Left ventricle myocardium inferior (tissue), 1 donor: ENCODE results near the gene DTWD2. TPM values are rescaled to one million over a fixed set of nuclear protein-coding genes. Genes with fewer than 3 reads are reported as not detected.
A peak's percentile ranks its signal among the peaks of the same experiment; 100 is the strongest.
"Not testable (repeated sequence)": the region's sequence is repeated elsewhere in the genome, so short reads cannot be mapped to it uniquely, and the experiment has no call there.

ENCODE experiments used
- DNase-seq: peaks from one replicate; pipeline ENCODE4 v3.0.0-alpha.2; 2020
- H3K27ac ChIP-seq: fragments of 200-600 bp; replicated peaks from 2 replicates; pipeline ENCODE4 v1.8.0; 2021
- H3K27me3 ChIP-seq: fragments of 200-600 bp; 2 replicates; pipeline ENCODE4 v1.8.0; 2021; ENCODE audit warnings: low read depth
- H3K36me3 ChIP-seq: fragments of 200-600 bp; 2 replicates; pipeline ENCODE4 v1.8.0; 2021
- H3K4me1 ChIP-seq: fragments of 200-600 bp; 2 replicates; pipeline ENCODE4 v1.8.0; 2021
- H3K4me3 ChIP-seq: fragments of 200-600 bp; 2 replicates; pipeline ENCODE4 v1.8.0; 2021; ENCODE audit warnings: mild to moderate bottlenecking, moderate library complexity
- H3K9me3 ChIP-seq: fragments of 200-600 bp; replicated peaks from 2 replicates; pipeline ENCODE4 v1.8.0; 2021
- intact Hi-C: fragments of 100-400 bp; cut with micrococcal nuclease; formaldehyde crosslinking; loops from one replicate; pipeline ENCODE4 v1.11.0; 2022
- total RNA-seq: library from RNA; stranded (reverse); fragmentation: NEBNext Ultra II Directional; extraction: Animal tissue kit (Norgen Biotek cat#: 25700); gene quantifications from one replicate; pipeline ENCODE4 v1.2.1, GENCODE V29; 2021
- TF ChIP-seq, protein P1 (sequence below): fragments of 200-600 bp; IDR thresholded peaks from 2 replicates; pipeline ENCODE4 v1.8.0; 2021; ENCODE audit warnings: antibody characterized with exemption, mild to moderate bottlenecking, borderline replicate concordance
- donor health status: DM: no; HTN: yes; CAD: no; lungs with severe emphysema.

Gene DTWD2
- total RNA-seq, 1 donor from 2014 or later = 14.7 TPM

DNA sequence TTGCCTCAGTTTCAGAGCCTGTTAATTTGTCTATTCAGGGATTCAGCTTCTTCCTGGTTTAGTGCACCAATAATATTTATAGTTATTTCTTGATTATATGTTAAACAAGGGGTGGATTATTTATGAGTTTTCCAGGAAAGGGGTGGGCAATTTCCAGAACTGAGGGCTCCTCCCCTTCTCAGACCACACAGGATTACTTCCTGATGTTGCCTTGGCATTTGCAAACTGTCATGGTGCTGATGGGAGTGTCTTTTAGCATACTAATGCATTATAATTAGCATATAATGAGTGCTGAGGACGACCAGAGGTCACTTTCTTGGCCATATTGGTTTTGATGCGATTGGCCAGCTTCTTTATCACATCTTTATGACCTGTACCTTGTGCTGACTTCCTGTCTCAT, 6.2 kb upstream of the DTWD2 start:
- Histone ChIP-seq H3K27ac (no peak overlapping the region), H3K4me1 (no peaks in the 10 kb centered on the region), H3K9me3 (peaks cover 21% of the 10 kb centered on the region), H3K36me3 (no peaks in the 10 kb centered on the region), H3K4me3 (no peak overlapping the region), H3K27me3 (no peaks in the 10 kb centered on the region)
- TF ChIP-seq, protein P1, sequence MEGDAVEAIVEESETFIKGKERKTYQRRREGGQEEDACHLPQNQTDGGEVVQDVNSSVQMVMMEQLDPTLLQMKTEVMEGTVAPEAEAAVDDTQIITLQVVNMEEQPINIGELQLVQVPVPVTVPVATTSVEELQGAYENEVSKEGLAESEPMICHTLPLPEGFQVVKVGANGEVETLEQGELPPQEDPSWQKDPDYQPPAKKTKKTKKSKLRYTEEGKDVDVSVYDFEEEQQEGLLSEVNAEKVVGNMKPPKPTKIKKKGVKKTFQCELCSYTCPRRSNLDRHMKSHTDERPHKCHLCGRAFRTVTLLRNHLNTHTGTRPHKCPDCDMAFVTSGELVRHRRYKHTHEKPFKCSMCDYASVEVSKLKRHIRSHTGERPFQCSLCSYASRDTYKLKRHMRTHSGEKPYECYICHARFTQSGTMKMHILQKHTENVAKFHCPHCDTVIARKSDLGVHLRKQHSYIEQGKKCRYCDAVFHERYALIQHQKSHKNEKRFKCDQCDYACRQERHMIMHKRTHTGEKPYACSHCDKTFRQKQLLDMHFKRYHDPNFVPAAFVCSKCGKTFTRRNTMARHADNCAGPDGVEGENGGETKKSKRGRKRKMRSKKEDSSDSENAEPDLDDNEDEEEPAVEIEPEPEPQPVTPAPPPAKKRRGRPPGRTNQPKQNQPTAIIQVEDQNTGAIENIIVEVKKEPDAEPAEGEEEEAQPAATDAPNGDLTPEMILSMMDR = no peak
- intact Hi-C loops = no loop called here
- DNase-seq = no peak

DNA sequence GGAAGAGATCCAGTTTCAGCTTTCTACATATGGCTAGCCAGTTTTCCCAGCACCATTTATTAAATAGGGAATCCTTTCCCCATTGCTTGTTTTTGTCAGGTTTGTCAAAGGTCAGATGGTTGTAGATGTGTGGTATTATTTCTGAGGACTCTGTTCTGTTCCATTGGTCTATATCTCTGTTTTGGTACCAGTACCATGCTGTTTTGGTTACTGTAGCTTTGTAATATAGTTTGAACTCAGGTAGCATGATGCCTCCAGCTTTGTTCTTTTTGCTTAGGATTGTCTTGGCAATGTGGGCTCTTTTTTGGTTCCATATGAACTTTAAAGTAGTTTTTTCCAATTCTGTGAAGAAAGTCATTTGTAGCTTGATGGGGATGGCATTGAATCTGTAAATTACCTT, 4.8 kb upstream of the DTWD2 start:
- H3K9me3 ChIP-seq = peaks cover 21% of the 10 kb centered on the region
- H3K27me3 ChIP-seq, DNase-seq, H3K4me3 ChIP-seq, H3K4me1 ChIP-seq, intact Hi-C loops, H3K36me3 ChIP-seq, H3K27ac ChIP-seq: not testable (repeated sequence)

DNA sequence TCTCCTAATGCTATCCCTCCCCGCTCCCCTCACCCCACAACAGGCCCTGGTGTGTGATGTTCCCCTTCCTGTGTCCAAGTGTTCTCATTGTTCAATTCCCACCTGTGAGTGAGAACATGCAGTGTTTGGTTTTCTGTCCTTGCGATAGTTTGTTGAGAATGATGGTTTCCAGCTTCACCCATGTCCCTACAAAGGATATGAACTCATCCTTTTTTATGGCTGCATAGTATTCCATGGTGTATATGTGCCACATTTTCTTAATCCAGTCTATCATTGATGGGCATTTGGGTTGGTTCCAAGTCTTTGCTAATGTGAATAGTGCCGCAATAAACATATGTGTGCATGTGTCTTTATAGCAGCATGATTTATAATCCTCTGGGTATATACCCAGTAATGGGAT, 3.7 kb upstream of the DTWD2 start:
- intact Hi-C loops, DNase-seq, H3K4me3 ChIP-seq, H3K36me3 ChIP-seq, H3K27ac ChIP-seq, H3K27me3 ChIP-seq: not testable (repeated sequence)
- Histone ChIP-seq H3K9me3 (peaks cover 21% of the 10 kb centered on the region), H3K4me1 (peaks cover 19% of the 10 kb centered on the region)

DNA sequence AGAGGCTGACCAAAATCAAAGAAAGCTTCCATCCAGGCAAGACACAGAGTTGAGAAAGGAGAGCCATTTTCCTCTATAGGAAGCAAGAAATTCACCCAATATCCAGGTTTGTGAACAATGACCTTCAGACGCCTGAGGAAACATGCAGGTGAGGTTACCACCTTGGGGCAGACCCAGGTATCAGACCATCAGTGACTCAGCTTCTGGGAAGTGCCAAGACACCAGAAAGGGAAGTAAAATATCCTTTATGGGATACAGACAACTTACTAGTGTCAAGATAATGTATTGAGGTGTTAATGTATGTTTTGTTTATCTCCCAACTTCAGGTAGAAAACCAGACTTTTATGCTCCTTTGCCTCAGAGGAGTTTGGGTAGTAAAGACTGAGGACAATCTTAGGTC, 2.2 kb upstream of the DTWD2 start:
- intact Hi-C loops = no loop called here
- no peak for DNase-seq
- H3K27ac ChIP-seq = no peak overlapping the region

DNA sequence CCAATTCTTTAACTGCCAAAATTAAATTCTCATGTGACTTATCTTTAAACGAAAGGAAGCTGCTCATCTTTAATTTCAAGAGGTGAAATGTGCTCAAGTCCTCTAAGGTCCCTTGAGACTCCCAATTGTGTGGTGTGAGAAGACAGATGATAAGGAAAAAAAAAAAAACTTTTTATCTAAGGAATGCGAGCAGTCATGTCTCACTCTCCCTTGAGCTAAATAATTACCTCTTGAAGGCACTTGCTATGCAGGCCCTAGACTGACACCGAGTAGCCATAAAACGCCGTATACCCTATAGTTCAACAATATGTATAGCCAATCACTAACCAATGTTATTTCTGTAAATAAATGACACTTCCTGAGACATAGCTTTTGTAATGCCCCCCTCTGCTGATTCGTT, 1.5 kb upstream of the DTWD2 start:
- TF ChIP-seq, protein P1 = no peak
- intact Hi-C loops = loop anchor here (5.0 kb wide), 1 partner anchor 422 kb away; no protein-coding TSS in a partner anchor

More for the DNA sequence above, 2.2 kb upstream of the DTWD2 start:
- Histone ChIP-seq H3K27me3 (no peaks in the 10 kb centered on the region), H3K4me1 (peaks cover 27% of the 10 kb centered on the region), H3K4me3 (no peak overlapping the region), H3K9me3 (peaks cover 6% of the 10 kb centered on the region), H3K36me3 (no peaks in the 10 kb centered on the region)
- TF ChIP-seq, protein P1 = no peak

DNA sequence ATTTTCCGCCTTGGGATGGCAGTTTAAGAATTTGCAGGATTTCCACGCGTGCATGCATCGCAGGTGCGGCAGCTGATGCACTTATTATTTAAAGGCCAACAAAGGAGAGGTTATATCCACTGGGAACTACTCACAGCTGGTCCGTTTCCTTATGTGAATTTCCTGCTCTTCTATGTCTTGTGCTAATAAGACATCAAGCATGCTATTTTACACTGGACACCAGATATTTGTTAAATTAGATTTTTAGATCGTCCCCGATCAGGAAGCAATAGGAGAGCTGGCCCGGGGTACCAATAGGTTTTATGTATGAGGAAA, 476 bp upstream of the DTWD2 start:
- Histone ChIP-seq H3K36me3 (no peaks in the 10 kb centered on the region), H3K4me1 (peaks cover 27% of the 10 kb centered on the region), H3K27ac (peak overlapping the region; percentile 99), H3K27me3 (no peaks in the 10 kb centered on the region), H3K4me3 (peak overlapping the region; percentile 86), H3K9me3 (peaks cover 6% of the 10 kb centered on the region)
- DNase-seq = no peak
- intact Hi-C loops = loop anchor here (5.0 kb wide), 1 partner anchor 423 kb away; no protein-coding TSS in a partner anchor
- TF ChIP-seq, protein P1 = no peak

More for the DNA sequence above, 1.5 kb upstream of the DTWD2 start:
- Histone ChIP-seq H3K27me3 (no peaks in the 10 kb centered on the region), H3K36me3 (no peaks in the 10 kb centered on the region), H3K9me3 (peaks cover 6% of the 10 kb centered on the region), H3K27ac (no peak overlapping the region), H3K4me3 (no peak overlapping the region), H3K4me1 (peaks cover 27% of the 10 kb centered on the region)
- DNase-seq = no peak

DNA sequence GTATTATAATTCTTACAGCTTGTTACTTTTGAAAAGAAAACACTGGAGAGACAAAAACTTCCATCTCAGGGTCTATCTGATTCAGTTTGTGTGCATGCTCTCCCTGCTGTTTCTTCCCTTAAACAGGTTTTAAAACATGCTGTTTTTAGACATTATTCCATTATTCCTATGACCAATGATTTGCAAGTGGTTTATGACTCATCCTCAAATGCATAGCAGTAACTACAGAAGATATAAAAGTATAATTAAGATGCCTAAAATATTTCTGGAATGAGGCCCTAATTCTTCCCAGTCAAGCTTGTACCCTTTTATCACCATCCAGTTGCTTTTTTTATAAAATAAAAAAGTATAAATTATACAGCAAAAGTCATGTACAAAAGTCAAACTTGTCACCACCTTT, 3.7 kb downstream of the DTWD2 start:
- Histone ChIP-seq H3K36me3 (no peaks in the 10 kb centered on the region), H3K4me1 (peaks cover 27% of the 10 kb centered on the region), H3K4me3 (no peak overlapping the region), H3K27me3 (no peaks in the 10 kb centered on the region), H3K9me3 (peaks cover 5% of the 10 kb centered on the region), H3K27ac (no peak overlapping the region)
- no peak for DNase-seq
- TF ChIP-seq, protein P1 = no peak
- intact Hi-C loops = loop anchor here (5.0 kb wide), 1 partner anchor 428 kb away; no protein-coding TSS in a partner anchor
